SJCRH30 (cell line): ENCODE data around the gene DUOXA2. TPM values are rescaled to one million over a fixed set of nuclear protein-coding genes. Genes with fewer than 3 reads are reported as not detected.
A peak's percentile ranks its signal among the peaks of the same experiment; 100 is the strongest.
"Not testable (repeated sequence)": the region's sequence is repeated elsewhere in the genome, so short reads cannot be mapped to it uniquely, and the experiment has no call there.

ENCODE experiments used
- DNase-seq, 2 experiments: peaks; one replicate each; pipeline ENCODE4 v3.0.0-alpha.2; 2015 to 2020
- H3K27ac ChIP-seq: fragments of 250-450 bp; sonication (Bioruptor Pico); 2 replicates; pipeline ENCODE4 v1.5.1; 2020; ENCODE audit warnings: mild to moderate bottlenecking, moderate library complexity
- H3K27me3 ChIP-seq: fragments of 250-450 bp; sonication (Bioruptor Pico); 2 replicates; pipeline ENCODE4 v1.5.1; 2020; ENCODE audit warnings: mild to moderate bottlenecking, moderate library complexity
- H3K36me3 ChIP-seq: fragments of 250-450 bp; sonication (Bioruptor Pico); 2 replicates; pipeline ENCODE4 v1.5.1; 2020; ENCODE audit warnings: mild to moderate bottlenecking, moderate library complexity
- H3K4me1 ChIP-seq: fragments of 250-450 bp; sonication (Bioruptor Pico); 2 replicates; pipeline ENCODE4 v1.5.1; 2020; ENCODE audit warnings: mild to moderate bottlenecking, moderate library complexity
- H3K4me3 ChIP-seq: fragments of 250-450 bp; sonication (Bioruptor Pico); 2 replicates; pipeline ENCODE4 v1.5.1; 2020; ENCODE audit warnings: mild to moderate bottlenecking, moderate library complexity
- H3K9me3 ChIP-seq: fragments of 250-450 bp; sonication (Bioruptor Pico); replicated peaks from 2 replicates; pipeline ENCODE4 v1.5.1; 2020; ENCODE audit warnings: mild to moderate bottlenecking, moderate library complexity
- total RNA-seq: library from RNA; depleted of rRNA; stranded (reverse); fragments of >200 nt; shearing (Covaris generic); gene quantifications from 2 replicates; pipeline ENCODE4 v1.2.3, GENCODE V29; 2014; rRNA removed

DUOXA2 gene
- not detected in 2 replicates for total RNA-seq

- Histone ChIP-seq H3K27ac (no peak within 1 kb of the TSS), H3K36me3 (no peaks in the 10 kb centered on the region), H3K4me3 (no peak within 1 kb of the TSS), H3K9me3 (no peaks in the 10 kb centered on the region), H3K4me1 (no peaks in the 10 kb centered on the region), H3K27me3 (no peaks in the 10 kb centered on the region; the same call in 1 of the 2 replicates)
- DNase-seq: no peak
Measured at GRCh38 chr15:45114076-45114750, at the start of gene DUOXA2, which contains the start of gene DUOX2. Gene DUOXA2, plus strand, starts transcription at chr15:45114326. Its CDS starts 280 bp downstream, at chr15:45114606. Gene DUOX2, minus strand, starts transcription at chr15:45114172. Its CDS starts 761 bp downstream, at chr15:45113411.

- Histone ChIP-seq H3K4me3 (no peak overlapping the region), H3K27me3 (no peaks in the 10 kb centered on the region), H3K4me1 (no peaks in the 10 kb centered on the region), H3K9me3 (no peaks in the 10 kb centered on the region), H3K27ac (no peak overlapping the region), H3K36me3 (peaks cover 7% of the 10 kb centered on the region)
- no peak for DNase-seq
Measured at GRCh38 chr15:45064386-45064785, 49.7 kb upstream of the DUOXA2 start.

- DNase-seq, H3K4me3 ChIP-seq, H3K27ac ChIP-seq, H3K9me3 ChIP-seq, H3K4me1 ChIP-seq, H3K36me3 ChIP-seq, H3K27me3 ChIP-seq: not testable (repeated sequence)
Measured at GRCh38 chr15:45069942-45070360, 44.2 kb upstream of the DUOXA2 start.

- H3K27ac ChIP-seq, H3K4me3 ChIP-seq, H3K27me3 ChIP-seq, DNase-seq, H3K36me3 ChIP-seq, H3K9me3 ChIP-seq, H3K4me1 ChIP-seq: not testable (repeated sequence)
Measured at GRCh38 chr15:45073602-45074001, 40.5 kb upstream of the DUOXA2 start.

GRCh38 chr15:45075440-45076320, 38.4 kb upstream of the DUOXA2 start:
- not testable (repeated sequence) for H3K9me3 ChIP-seq, H3K36me3 ChIP-seq, H3K4me3 ChIP-seq, H3K27me3 ChIP-seq, H3K4me1 ChIP-seq, DNase-seq, H3K27ac ChIP-seq

- H3K9me3 ChIP-seq, DNase-seq, H3K27me3 ChIP-seq, H3K4me3 ChIP-seq, H3K4me1 ChIP-seq, H3K36me3 ChIP-seq, H3K27ac ChIP-seq: not testable (repeated sequence)
Measured at GRCh38 chr15:45077391-45077790, 36.7 kb upstream of the DUOXA2 start.

- DNase-seq: peak; percentile 30 to 45
- not testable (repeated sequence) for H3K36me3 ChIP-seq
Measured at GRCh38 chr15:45079201-45079600, 34.9 kb upstream of the DUOXA2 start.

GRCh38 chr15:45079628-45080246, 34.4 kb upstream of the DUOXA2 start:
- not testable (repeated sequence) for H3K9me3 ChIP-seq, DNase-seq, H3K27ac ChIP-seq, H3K4me3 ChIP-seq, H3K27me3 ChIP-seq, H3K4me1 ChIP-seq, H3K36me3 ChIP-seq

More at GRCh38 chr15:45079201-45079600, 34.9 kb upstream of the DUOXA2 start:
- H3K4me1 ChIP-seq, H3K4me3 ChIP-seq, H3K27me3 ChIP-seq, H3K27ac ChIP-seq, H3K9me3 ChIP-seq: not testable (repeated sequence)

- not testable (repeated sequence) for H3K4me1 ChIP-seq, H3K9me3 ChIP-seq, H3K36me3 ChIP-seq
Measured at GRCh38 chr15:45080593-45080992, 33.5 kb upstream of the DUOXA2 start.

GRCh38 chr15:45082412-45082811, 31.7 kb upstream of the DUOXA2 start:
- DNase-seq, H3K4me1 ChIP-seq, H3K27ac ChIP-seq, H3K9me3 ChIP-seq, H3K36me3 ChIP-seq, H3K4me3 ChIP-seq, H3K27me3 ChIP-seq: not testable (repeated sequence)

More at GRCh38 chr15:45080593-45080992, 33.5 kb upstream of the DUOXA2 start:
- not testable (repeated sequence) for H3K27ac ChIP-seq, H3K27me3 ChIP-seq, DNase-seq, H3K4me3 ChIP-seq

- Histone ChIP-seq H3K36me3 (no peaks in the 10 kb centered on the region), H3K27ac (no peak overlapping the region), H3K9me3 (no peaks in the 10 kb centered on the region), H3K4me1 (no peaks in the 10 kb centered on the region), H3K27me3 (no peaks in the 10 kb centered on the region), H3K4me3 (no peak overlapping the region)
- DNase-seq: no peak
Measured at GRCh38 chr15:45083223-45083622, 30.9 kb upstream of the DUOXA2 start.

- DNase-seq: no peak
- H3K27ac ChIP-seq: no peak overlapping the region
- no peaks in the 10 kb centered on the region; the same call in 1 of the 2 replicates for H3K4me1 ChIP-seq
- no peaks in the 10 kb centered on the region for H3K9me3 ChIP-seq
- H3K4me3 ChIP-seq: no peak overlapping the region
- no peaks in the 10 kb centered on the region for H3K36me3 ChIP-seq
- H3K27me3 ChIP-seq: no peaks in the 10 kb centered on the region
Measured at GRCh38 chr15:45084163-45084562, 30.0 kb upstream of the DUOXA2 start.

GRCh38 chr15:45087513-45087912, 26.6 kb upstream of the DUOXA2 start:
- H3K4me1 ChIP-seq: no peaks in the 10 kb centered on the region; the same call in 1 of the 2 replicates
- H3K27me3 ChIP-seq: peaks cover 13% of the 10 kb centered on the region
- H3K36me3 ChIP-seq: no peaks in the 10 kb centered on the region
- no peak overlapping the region for H3K27ac ChIP-seq
- DNase-seq: no peak
- H3K9me3 ChIP-seq: no peaks in the 10 kb centered on the region
- no peak overlapping the region for H3K4me3 ChIP-seq

GRCh38 chr15:45088801-45089711, 25.1 kb upstream of the DUOXA2 start:
- DNase-seq: no peak

More at GRCh38 chr15:45088801-45089711, 25.1 kb upstream of the DUOXA2 start:
- Histone ChIP-seq H3K27me3 (peaks cover 13% of the 10 kb centered on the region), H3K9me3 (no peaks in the 10 kb centered on the region), H3K27ac (no peak overlapping the region), H3K36me3 (no peaks in the 10 kb centered on the region), H3K4me3 (no peak overlapping the region), H3K4me1 (no peaks in the 10 kb centered on the region; the same call in 1 of the 2 replicates)
